B cell (primary cell): ENCODE results near the gene HIVEP1. TPM values are rescaled to one million over a fixed set of nuclear protein-coding genes. Genes with fewer than 3 reads are reported as not detected.

Source experiments
- ATAC-seq: fragments of 200-7000 bp; cut with Tn5 transposase; one replicate; pipeline ENCODE4 v1.10.0; 2021; ENCODE audit warnings: low read depth, mild to moderate bottlenecking, moderate number of reproducible peaks, moderate library complexity
- CTCF ChIA-PET: fragments of 350-600 bp; sonication (Branson Sonifier 250); formaldehyde crosslinking; loops from one replicate; lab custom pipeline; 2021; ENCODE audit warnings: antibody characterized with exemption, inconsistent platforms; lab: Charles Lee
- POLR2A ChIA-PET: fragments of 350-600 bp; sonication (Branson Sonifier 250); formaldehyde crosslinking; loops from one replicate; lab custom pipeline; 2021; ENCODE audit warnings: antibody characterized with exemption; lab: Charles Lee
- DNase-seq: peaks from one replicate; pipeline ENCODE4 v3.0.0; 2013
- H2AFZ ChIP-seq: 2 replicates; pipeline ENCODE4 v1.6.1; 2012; ENCODE audit warnings: mild to moderate bottlenecking, low read depth, low read length; ENCODE audit not compliant: insufficient read depth, poor library complexity, severe bottlenecking
- H3K27ac ChIP-seq, 2 donors: 1 replicate in 1 of 2; 2 replicates in 1 of 2; pipeline ENCODE4 v1.5.1; 2012 to 2013; ENCODE audit warnings: low read length in 2 of 2, mild to moderate bottlenecking in 2 of 2, moderate library complexity in 1 of 2
- H3K27me3 ChIP-seq, 4 experiments: fragments of 200-600 bp in 1 of 4; sonication (generic) in 1 of 4; replicated peaks in 1 of 4; 1 replicate in 2 of 4; 2 replicates in 2 of 4; pipeline versions ENCODE4 v1.6.1 to v1.7.0; 2013 to 2016; ENCODE audit warnings: low read length in 3 of 4, mild to moderate bottlenecking in 2 of 4, mixed read lengths in 1 of 4, moderate library complexity in 1 of 4; ENCODE audit not compliant: insufficient read depth in 4 of 4, control insufficient read depth in 3 of 4; ENCODE audit errors: control extremely low read depth in 1 of 4
- H3K36me3 ChIP-seq, 2 experiments: replicated peaks in 1 of 2; 1 replicate in 1 of 2; 2 replicates in 1 of 2; pipeline versions ENCODE4 v1.6.1 to v1.7.1; 2013; ENCODE audit warnings: low read length in 1 of 2; ENCODE audit not compliant: insufficient read depth in 2 of 2, control insufficient read depth in 1 of 2; ENCODE audit errors: control extremely low read depth in 1 of 2, extremely low read depth in 1 of 2
- H3K4me1 ChIP-seq, 2 donors: fragments of 200-600 bp in 1 of 2; sonication (generic) in 1 of 2; 1 replicate in 1 of 2; 2 replicates in 1 of 2; pipeline versions ENCODE4 v1.5.1 to v1.6.1; 2013 to 2017; ENCODE audit warnings: low read length in 2 of 2; ENCODE audit not compliant: control insufficient read depth in 2 of 2, insufficient read depth in 2 of 2
- H3K4me2 ChIP-seq: replicated peaks from 2 replicates; pipeline ENCODE3; 2012; ENCODE audit warnings: mild to moderate bottlenecking, low read depth, low read length; ENCODE audit not compliant: poor library complexity, severe bottlenecking
- H3K4me3 ChIP-seq, 5 experiments: fragments of 200-600 bp in 1 of 5; sonication (generic) in 1 of 5; 1 replicate in 3 of 5; 2 replicates in 2 of 5; pipeline versions ENCODE4 v1.5.1 to v1.7.0; 2011 to 2016; ENCODE audit warnings: low read length in 4 of 5, mild to moderate bottlenecking in 4 of 5, low read depth in 2 of 5, control low read depth in 1 of 5, moderate library complexity in 1 of 5; ENCODE audit not compliant: insufficient read depth in 1 of 5; ENCODE audit errors: control extremely low read depth in 1 of 5, extremely low read depth in 1 of 5
- H3K79me2 ChIP-seq: fragments of 200-600 bp; sonication (generic); one replicate; pipeline ENCODE4 v1.6.0; 2016; ENCODE audit warnings: low read length; ENCODE audit not compliant: control insufficient read depth, insufficient read depth
- H3K9ac ChIP-seq: fragments of 200-600 bp; sonication (generic); 2 replicates; pipeline ENCODE4 v1.6.1; 2017; ENCODE audit warnings: mild to moderate bottlenecking, low read length, moderate library complexity
- H3K9me3 ChIP-seq, 3 donors: one replicate each; pipeline versions ENCODE4 v1.6.1 to v1.7.1; 2013; ENCODE audit warnings: low read length in 2 of 3; ENCODE audit not compliant: control insufficient read depth in 2 of 3, insufficient read depth in 1 of 3; ENCODE audit errors: control extremely low read depth in 1 of 3
- H4K20me1 ChIP-seq: 2 replicates; pipeline ENCODE4 v1.6.0; 2012; ENCODE audit warnings: mild to moderate bottlenecking, low read length; ENCODE audit not compliant: insufficient read depth, control insufficient read depth, poor library complexity, severe bottlenecking
- H3K27ac Mint-ChIP-seq: one replicate; pipeline ENCODE4 v1.8.0; 2021; ENCODE audit warnings: mixed read lengths
- H3K27me3 Mint-ChIP-seq: one replicate; pipeline ENCODE4 v1.8.0; 2021; ENCODE audit warnings: mixed read lengths
- H3K4me1 Mint-ChIP-seq: one replicate; pipeline ENCODE4 v1.8.0; 2021; ENCODE audit warnings: mixed read lengths
- H3K4me3 Mint-ChIP-seq: one replicate; pipeline ENCODE4 v1.8.0; 2021; ENCODE audit warnings: mixed read lengths
- H3K9me3 Mint-ChIP-seq: one replicate; pipeline ENCODE4 v1.8.0; 2022; ENCODE audit warnings: mixed read lengths; ENCODE audit not compliant: insufficient read depth
- EZH2 ChIP-seq: IDR thresholded peaks from 2 replicates; pipeline ENCODE4 v1.6.1; 2012; ENCODE audit warnings: borderline replicate concordance, low read depth, mild to moderate bottlenecking, moderate library complexity, low read length; ENCODE audit not compliant: insufficient read depth, poor library complexity, severe bottlenecking
- WGBS: methylation state at CpG from one replicate; pipeline ENCODE4 v1.1.5; 2013; ENCODE audit warnings: missing lambda C conversion rate; ENCODE audit not compliant: insufficient coverage; 5-methylcytosine and 5-hydroxymethylcytosine counted together
- intact Hi-C: fragments of 100-400 bp; cut with micrococcal nuclease; formaldehyde crosslinking; loops from one replicate; pipeline ENCODE4 v1.10.0; 2022
- polyA plus RNA-seq: library from polyadenylated mRNA; depleted of rRNA; stranded (reverse); fragments of >200 nt; gene quantifications from 2 replicates; pipeline ENCODE4 v1.2.3, GENCODE V29; 2012
- total RNA-seq, 2 donors: library from RNA; stranded (reverse); fragments of 120-200 nt in 1 of 2; gene quantifications; 1 replicate in 1 of 2; 2 replicates in 1 of 2; pipeline versions ENCODE4 v1.2.3 to v1.2.4, GENCODE V29; 2013 to 2022
- TF ChIP-seq, protein P1 (sequence below): fragments of 200-600 bp; IDR thresholded peaks from one replicate; pipeline ENCODE4 v1.8.0; 2022; ENCODE audit warnings: antibody characterized with exemption, mild to moderate bottlenecking

Gene HIVEP1
- total and polyA plus RNA-seq, 2 donors (not counting 1 experiment from before 2014, with no cell fraction given) = 11.3 to 96.5 TPM

DNA sequence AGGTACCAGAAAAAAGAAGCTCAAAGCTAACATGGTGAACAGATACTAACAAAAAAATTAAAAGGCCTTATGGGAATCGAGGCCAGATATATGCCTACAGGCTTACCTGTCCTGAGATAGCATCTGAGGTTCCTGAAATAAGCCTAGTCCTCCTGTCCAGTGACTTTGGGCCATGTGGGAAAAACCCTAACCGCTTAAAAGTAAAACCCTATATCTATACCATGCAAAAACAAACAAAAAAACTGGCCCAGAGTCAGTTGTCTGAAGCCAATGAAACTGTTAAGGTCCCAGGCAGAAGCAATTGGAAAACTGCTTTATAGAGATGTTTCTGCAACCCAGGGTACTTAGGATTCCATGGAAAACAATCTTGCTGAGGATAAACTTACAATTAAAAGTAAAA is 122.9 kb downstream of the HIVEP1 start:
- no peaks in the 10 kb centered on the region for H3K9me3 Mint-ChIP-seq
- DNase-seq (no peak), ATAC-seq (no peak)
- H3K4me3 Mint-ChIP-seq = no peak overlapping the region
- no peaks in the 10 kb centered on the region for H3K27me3 ChIP-seq
- H3K27me3 Mint-ChIP-seq = no peaks in the 10 kb centered on the region
- intact Hi-C loops = no loop called here
- H3K27ac ChIP-seq = no peak overlapping the region
- peaks cover 4 to 27% of the 10 kb centered on the region in 2 experiments for H3K36me3 ChIP-seq
- WGBS = 80% methylated on average over 2 of the region's 2 CpGs
- no peak overlapping the region for H3K4me2 ChIP-seq
- no peak for TF ChIP-seq EZH2
- TF ChIP-seq, protein P1, sequence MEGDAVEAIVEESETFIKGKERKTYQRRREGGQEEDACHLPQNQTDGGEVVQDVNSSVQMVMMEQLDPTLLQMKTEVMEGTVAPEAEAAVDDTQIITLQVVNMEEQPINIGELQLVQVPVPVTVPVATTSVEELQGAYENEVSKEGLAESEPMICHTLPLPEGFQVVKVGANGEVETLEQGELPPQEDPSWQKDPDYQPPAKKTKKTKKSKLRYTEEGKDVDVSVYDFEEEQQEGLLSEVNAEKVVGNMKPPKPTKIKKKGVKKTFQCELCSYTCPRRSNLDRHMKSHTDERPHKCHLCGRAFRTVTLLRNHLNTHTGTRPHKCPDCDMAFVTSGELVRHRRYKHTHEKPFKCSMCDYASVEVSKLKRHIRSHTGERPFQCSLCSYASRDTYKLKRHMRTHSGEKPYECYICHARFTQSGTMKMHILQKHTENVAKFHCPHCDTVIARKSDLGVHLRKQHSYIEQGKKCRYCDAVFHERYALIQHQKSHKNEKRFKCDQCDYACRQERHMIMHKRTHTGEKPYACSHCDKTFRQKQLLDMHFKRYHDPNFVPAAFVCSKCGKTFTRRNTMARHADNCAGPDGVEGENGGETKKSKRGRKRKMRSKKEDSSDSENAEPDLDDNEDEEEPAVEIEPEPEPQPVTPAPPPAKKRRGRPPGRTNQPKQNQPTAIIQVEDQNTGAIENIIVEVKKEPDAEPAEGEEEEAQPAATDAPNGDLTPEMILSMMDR = no peak
- peaks cover 12% of the 10 kb centered on the region for H3K4me1 Mint-ChIP-seq
- peaks cover 0 to 3% (median 0%) of the 10 kb centered on the region in 3 donors for H3K9me3 ChIP-seq
- ChIA-PET POLR2A (no interaction called here), CTCF (no interaction called here)
- no peaks in the 10 kb centered on the region for H4K20me1 ChIP-seq
- H3K27ac Mint-ChIP-seq = no peak overlapping the region
- no peak overlapping the region for H2AFZ ChIP-seq
- no peak overlapping the region for H3K4me3 ChIP-seq
- H3K79me2 ChIP-seq = no peaks in the 10 kb centered on the region
- no peak overlapping the region for H3K9ac ChIP-seq
- H3K4me1 ChIP-seq = no peaks in the 10 kb centered on the region

DNA sequence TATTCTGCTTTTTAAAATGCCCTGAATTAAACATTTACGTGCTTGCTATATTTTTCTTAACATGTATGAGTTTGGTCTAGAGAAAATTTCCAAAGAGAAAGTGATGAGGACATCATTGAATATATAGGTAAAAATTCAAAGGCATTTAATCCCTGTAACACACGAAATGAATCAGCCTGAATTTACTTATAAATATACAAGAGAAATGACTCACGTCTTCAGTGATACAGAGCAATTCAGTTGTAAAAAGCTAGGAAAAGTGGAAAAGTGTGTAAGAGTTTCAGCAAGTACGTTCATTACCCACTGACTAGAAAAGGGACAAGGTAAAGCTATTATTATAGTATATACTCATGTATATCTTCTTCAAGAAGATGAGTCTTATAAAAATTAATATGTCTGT is 124.8 kb downstream of the HIVEP1 start:
- TF ChIP-seq EZH2 = no peak
- TF ChIP-seq, protein P1 = no peak
- no peak overlapping the region for H2AFZ ChIP-seq
- H3K79me2 ChIP-seq = no peaks in the 10 kb centered on the region
- H3K27me3 ChIP-seq = no peaks in the 10 kb centered on the region
- Mint-ChIP-seq H3K27me3 (no peaks in the 10 kb centered on the region), H3K9me3 (no peaks in the 10 kb centered on the region), H3K4me3 (no peak overlapping the region), H3K27ac (no peak overlapping the region), H3K4me1 (peaks cover 10% of the 10 kb centered on the region)
- H3K36me3 ChIP-seq = peaks cover 4 to 27% of the 10 kb centered on the region in 2 experiments
- no CpG with 5 or more reads among the region's 4 CpGs for WGBS
- peaks cover 0 to 3% (median 0%) of the 10 kb centered on the region in 3 donors for H3K9me3 ChIP-seq
- no peaks in the 10 kb centered on the region for H3K4me1 ChIP-seq
- ChIA-PET CTCF (no interaction called here), POLR2A (no interaction called here)
- ATAC-seq (no peak), DNase-seq (no peak)
- H3K27ac ChIP-seq = no peak overlapping the region
- no peaks in the 10 kb centered on the region for H4K20me1 ChIP-seq
- H3K4me2 ChIP-seq = no peak overlapping the region
- intact Hi-C loops = no loop called here
- no peak overlapping the region for H3K4me3 ChIP-seq
- H3K9ac ChIP-seq = no peak overlapping the region
